NCI-H2029 (cell line): ENCODE measurements around the gene CEP164.
"Not testable (repeated sequence)": the region's sequence is repeated elsewhere in the genome, so short reads cannot be mapped to it uniquely, and the experiment has no call there.

Source experiments
- DNase-seq: peaks from one replicate; lab custom pipeline; 2025; lab: John Stamatoyannopoulos, UW

Gene CEP164

GRCh38 chr11:117396970-117397369 is 69.3 kb downstream of the CEP164 start:
- DNase-seq = no peak

GRCh38 chr11:117398618-117399017 is 71.0 kb downstream of the CEP164 start:
- not testable (repeated sequence) for DNase-seq

- DNase-seq = not testable (repeated sequence)
These were observed 71.6 kb downstream of the CEP164 start for GRCh38 chr11:117399100-117399840.

- not testable (repeated sequence) for DNase-seq
These were observed 78.2 kb downstream of the CEP164 start for GRCh38 chr11:117405898-117406297.

GRCh38 chr11:117407016-117407415 is 79.4 kb downstream of the CEP164 start:
- DNase-seq = no peak

GRCh38 chr11:117408356-117408755 is 80.7 kb downstream of the CEP164 start:
- DNase-seq = no peak

- no peak for DNase-seq
These were observed 81.9 kb downstream of the CEP164 start for GRCh38 chr11:117409511-117409910.

GRCh38 chr11:117410238-117410637 is 82.6 kb downstream of the CEP164 start:
- DNase-seq = no peak

GRCh38 chr11:117410861-117411710 is 83.4 kb downstream of the CEP164 start:
- DNase-seq = no peak

- no peak for DNase-seq
These were observed 84.1 kb downstream of the CEP164 start for GRCh38 chr11:117411736-117412135.

- no peak for DNase-seq
These were observed 84.5 kb downstream of the CEP164 start for GRCh38 chr11:117412176-117412575.

- no peak for DNase-seq
These were observed 85.1 kb downstream of the CEP164 start for GRCh38 chr11:117412653-117413275.

GRCh38 chr11:117413616-117414015 is 86.0 kb downstream of the CEP164 start:
- DNase-seq = no peak

GRCh38 chr11:117414724-117415123 is 87.1 kb downstream of the CEP164 start:
- DNase-seq = no peak

GRCh38 chr11:117415358-117415896 is 87.8 kb downstream of the CEP164 start:
- no peak for DNase-seq

- DNase-seq = no peak
These were observed 89.7 kb downstream of the CEP164 start for GRCh38 chr11:117417342-117417741.

- DNase-seq = no peak
These were observed 90.2 kb downstream of the CEP164 start for GRCh38 chr11:117417856-117418255.

- no peak for DNase-seq
These were observed 91.3 kb downstream of the CEP164 start for GRCh38 chr11:117418737-117419481.

- DNase-seq = no peak
These were observed 92.0 kb downstream of the CEP164 start for GRCh38 chr11:117419482-117420142.

GRCh38 chr11:117420143-117420485 is 92.5 kb downstream of the CEP164 start:
- DNase-seq = no peak

- no peak for DNase-seq
These were observed 92.9 kb downstream of the CEP164 start for GRCh38 chr11:117420598-117420997.
